ENCODE data around the gene KIAA1328.

Gene KIAA1328

GRCh38 chr18:37065254-37065653 lies 236.3 kb downstream of the KIAA1328 start:
- Histone ChIP-seq H3K27me3 (ENCODE audit: control insufficient read depth, insufficient read depth, low read length) (no peaks in the 10 kb centered on the region), H3K4me1 (ENCODE audit: control insufficient read depth, low read depth, low read length) (no peaks in the 10 kb centered on the region), H3K36me3 (ENCODE audit: control insufficient read depth, low read depth, low read length) (no peaks in the 10 kb centered on the region), H3K4me3 (ENCODE audit: low read length) (no peak overlapping the region), H3K27ac (ENCODE audit: low read length) (no peak overlapping the region), H3K9me3 (ENCODE audit: control insufficient read depth, low read depth, low read length) (no peaks in the 10 kb centered on the region), H3K9ac (ENCODE audit: low read length) (no peak overlapping the region)

GRCh38 chr18:37084912-37085311 lies 256.0 kb downstream of the KIAA1328 start:
- Histone ChIP-seq H3K9me3 (ENCODE audit: control insufficient read depth, low read depth, low read length) (no peaks in the 10 kb centered on the region), H3K4me3 (ENCODE audit: low read length) (no peak overlapping the region), H3K9ac (ENCODE audit: low read length) (no peak overlapping the region), H3K4me1 (ENCODE audit: control insufficient read depth, low read depth, low read length) (no peaks in the 10 kb centered on the region), H3K36me3 (ENCODE audit: control insufficient read depth, low read depth, low read length) (no peaks in the 10 kb centered on the region), H3K27ac (ENCODE audit: low read length) (no peak overlapping the region), H3K27me3 (ENCODE audit: control insufficient read depth, insufficient read depth, low read length) (no peaks in the 10 kb centered on the region)

GRCh38 chr18:37085362-37085761 lies 256.4 kb downstream of the KIAA1328 start:
- Histone ChIP-seq H3K27me3 (ENCODE audit: control insufficient read depth, insufficient read depth, low read length) (no peaks in the 10 kb centered on the region), H3K36me3 (ENCODE audit: control insufficient read depth, low read depth, low read length) (no peaks in the 10 kb centered on the region), H3K9ac (ENCODE audit: low read length) (no peak overlapping the region), H3K27ac (ENCODE audit: low read length) (no peak overlapping the region), H3K4me3 (ENCODE audit: low read length) (no peak overlapping the region), H3K4me1 (ENCODE audit: control insufficient read depth, low read depth, low read length) (no peaks in the 10 kb centered on the region), H3K9me3 (ENCODE audit: control insufficient read depth, low read depth, low read length) (no peaks in the 10 kb centered on the region)

DNA sequence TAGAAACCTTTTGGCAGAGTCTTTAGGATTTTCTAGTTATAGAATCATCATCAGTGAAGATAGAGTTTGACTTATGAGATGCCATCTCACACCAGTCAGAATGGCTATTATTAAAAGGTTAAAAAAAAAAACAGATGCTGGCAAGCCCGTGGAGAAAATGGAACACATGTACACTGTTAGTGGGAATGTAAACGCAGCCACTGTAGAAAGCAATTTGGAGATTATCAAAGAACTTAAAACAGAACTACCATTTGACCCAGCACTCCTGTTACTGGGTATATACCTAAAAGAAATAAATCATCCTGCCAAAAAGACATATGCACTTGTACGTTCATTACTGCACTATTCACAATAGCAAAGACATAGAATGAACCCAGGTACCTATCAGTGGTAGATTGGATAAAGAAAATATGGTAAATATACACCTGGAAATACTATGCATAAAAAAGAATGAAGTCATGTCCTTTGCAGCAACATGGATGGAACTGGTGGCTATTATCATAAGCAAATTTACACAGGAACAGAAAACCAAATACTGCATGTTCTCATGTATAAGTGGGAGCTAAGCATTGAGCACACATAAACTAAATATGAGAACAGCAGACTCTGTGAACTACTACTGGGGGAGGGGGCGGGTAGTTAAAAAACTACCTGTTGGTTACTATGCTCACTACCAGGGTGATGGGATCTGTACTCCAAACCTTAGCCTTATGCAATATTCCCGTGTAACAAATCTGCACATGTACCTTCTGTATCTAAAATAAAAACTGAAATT lies 279.0 kb downstream of the KIAA1328 start:
- peaks cover 7% of the 10 kb centered on the region for H3K9me3 ChIP-seq (ENCODE audit: control insufficient read depth, low read depth, low read length)
- H3K4me3 ChIP-seq (ENCODE audit: low read length): no peak overlapping the region
- H3K27ac ChIP-seq (ENCODE audit: low read length): no peak overlapping the region
- no peaks in the 10 kb centered on the region for H3K27me3 ChIP-seq (ENCODE audit: control insufficient read depth, insufficient read depth, low read length)
- peaks cover 5% of the 10 kb centered on the region for H3K4me1 ChIP-seq (ENCODE audit: control insufficient read depth, low read depth, low read length)
- H3K36me3 ChIP-seq (ENCODE audit: control insufficient read depth, low read depth, low read length): no peaks in the 10 kb centered on the region
- H3K9ac ChIP-seq (ENCODE audit: low read length): no peak overlapping the region

DNA sequence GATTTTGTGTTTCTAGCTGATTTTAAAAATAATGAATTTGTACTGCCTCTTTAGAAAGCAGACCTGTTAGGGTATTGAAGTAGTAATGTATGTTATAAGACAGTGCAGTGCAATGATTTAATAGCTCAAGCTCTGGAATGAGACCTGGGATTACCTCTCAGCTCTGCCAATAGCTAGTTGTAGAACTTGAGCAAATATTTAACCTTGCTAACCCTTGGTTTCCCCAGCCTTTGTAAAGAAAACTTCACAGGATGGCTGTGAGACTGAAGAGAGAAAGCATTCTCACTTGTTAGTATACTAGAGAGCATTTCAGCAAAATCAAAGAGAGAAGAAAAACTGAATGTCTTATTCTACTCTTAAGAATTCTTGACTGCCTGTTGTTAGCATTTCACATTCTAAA lies 293.9 kb downstream of the KIAA1328 start:
- Histone ChIP-seq H3K4me3 (ENCODE audit: low read length) (no peak overlapping the region), H3K36me3 (ENCODE audit: control insufficient read depth, low read depth, low read length) (no peaks in the 10 kb centered on the region), H3K9me3 (ENCODE audit: control insufficient read depth, low read depth, low read length) (no peaks in the 10 kb centered on the region), H3K9ac (ENCODE audit: low read length) (no peak overlapping the region), H3K4me1 (ENCODE audit: control insufficient read depth, low read depth, low read length) (peaks cover 4% of the 10 kb centered on the region), H3K27me3 (ENCODE audit: control insufficient read depth, insufficient read depth, low read length) (no peaks in the 10 kb centered on the region), H3K27ac (ENCODE audit: low read length) (no peak overlapping the region)

DNA sequence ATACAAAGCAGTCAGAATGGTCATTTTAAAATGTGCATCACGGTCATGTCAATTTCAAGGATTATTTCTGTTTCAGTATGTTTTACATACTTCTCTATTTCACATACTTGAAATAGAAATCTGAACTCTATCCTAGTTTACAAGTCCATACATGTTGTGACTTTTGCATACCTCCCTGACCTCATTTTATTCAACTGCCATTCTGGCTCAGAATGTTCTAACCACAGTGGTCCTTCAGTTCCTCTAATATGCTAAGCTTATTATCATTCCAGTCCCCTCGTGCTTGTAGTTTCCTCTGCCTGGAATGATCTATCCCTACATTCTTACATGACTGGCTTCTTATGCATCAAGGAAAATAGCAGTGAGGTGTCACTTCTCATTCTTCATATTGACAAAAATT lies 295.6 kb downstream of the KIAA1328 start:
- no peaks in the 10 kb centered on the region for H3K9me3 ChIP-seq (ENCODE audit: control insufficient read depth, low read depth, low read length)
- H3K9ac ChIP-seq (ENCODE audit: low read length): no peak overlapping the region
- H3K4me1 ChIP-seq (ENCODE audit: control insufficient read depth, low read depth, low read length): peaks cover 4% of the 10 kb centered on the region
- no peak overlapping the region for H3K27ac ChIP-seq (ENCODE audit: low read length)
- H3K27me3 ChIP-seq (ENCODE audit: control insufficient read depth, insufficient read depth, low read length): no peaks in the 10 kb centered on the region
- H3K36me3 ChIP-seq (ENCODE audit: control insufficient read depth, low read depth, low read length): no peaks in the 10 kb centered on the region
- no peak overlapping the region for H3K4me3 ChIP-seq (ENCODE audit: low read length)

DNA sequence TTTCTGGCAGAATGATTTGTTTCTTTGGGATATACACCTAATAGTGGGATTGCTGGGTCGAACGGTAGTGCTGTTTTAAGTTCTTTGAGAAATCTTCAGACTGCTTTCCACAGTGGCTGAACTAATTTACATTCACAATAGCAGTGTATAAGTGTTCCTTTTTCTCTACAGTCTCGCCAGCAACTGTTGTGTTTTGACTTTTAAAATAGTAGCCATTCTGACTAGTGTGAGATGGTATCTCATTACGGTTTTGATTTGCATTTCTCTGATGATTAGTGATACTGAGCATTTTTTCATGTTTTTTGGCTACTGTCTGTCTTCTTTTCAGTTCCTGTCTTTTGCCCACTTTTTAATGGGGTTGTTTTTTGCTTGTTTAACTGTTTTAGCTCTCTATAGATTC lies 306.2 kb downstream of the KIAA1328 start:
- H3K9ac ChIP-seq (ENCODE audit: low read length): no peak overlapping the region
- no peaks in the 10 kb centered on the region for H3K9me3 ChIP-seq (ENCODE audit: control insufficient read depth, low read depth, low read length)
- peaks cover 5% of the 10 kb centered on the region for H3K4me1 ChIP-seq (ENCODE audit: control insufficient read depth, low read depth, low read length)
- no peak overlapping the region for H3K4me3 ChIP-seq (ENCODE audit: low read length)
- no peaks in the 10 kb centered on the region for H3K36me3 ChIP-seq (ENCODE audit: control insufficient read depth, low read depth, low read length)
- H3K27ac ChIP-seq (ENCODE audit: low read length): no peak overlapping the region
- no peaks in the 10 kb centered on the region for H3K27me3 ChIP-seq (ENCODE audit: control insufficient read depth, insufficient read depth, low read length)

DNA sequence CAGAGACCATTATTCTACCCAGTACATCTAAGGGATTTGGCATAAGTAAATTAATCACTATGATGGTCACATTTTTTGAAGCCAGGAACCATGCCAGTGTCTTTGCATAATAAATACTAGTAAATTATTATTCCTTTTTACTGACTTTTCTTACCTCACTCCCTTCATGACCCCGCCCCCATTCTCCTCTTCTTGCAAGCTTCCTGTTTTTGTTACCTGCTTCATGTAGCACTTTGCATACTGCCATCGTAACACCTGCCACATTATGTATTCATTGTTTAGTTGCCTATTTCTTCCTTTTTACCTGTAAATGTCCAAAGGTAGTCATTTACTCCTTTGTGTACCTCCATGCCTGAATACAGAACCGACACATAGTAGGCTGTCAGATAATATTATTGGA lies 309.5 kb downstream of the KIAA1328 start:
- H3K9me3 ChIP-seq (ENCODE audit: control insufficient read depth, low read depth, low read length): no peaks in the 10 kb centered on the region
- H3K27ac ChIP-seq (ENCODE audit: low read length): no peak overlapping the region
- no peak overlapping the region for H3K9ac ChIP-seq (ENCODE audit: low read length)
- peaks cover 6% of the 10 kb centered on the region for H3K4me1 ChIP-seq (ENCODE audit: control insufficient read depth, low read depth, low read length)
- no peaks in the 10 kb centered on the region for H3K27me3 ChIP-seq (ENCODE audit: control insufficient read depth, insufficient read depth, low read length)
- no peak overlapping the region for H3K4me3 ChIP-seq (ENCODE audit: low read length)
- H3K36me3 ChIP-seq (ENCODE audit: control insufficient read depth, low read depth, low read length): no peaks in the 10 kb centered on the region

- Histone ChIP-seq H3K9ac (ENCODE audit: low read length) (no peak overlapping the region), H3K4me3 (ENCODE audit: low read length) (no peak overlapping the region), H3K9me3 (ENCODE audit: control insufficient read depth, low read depth, low read length) (no peaks in the 10 kb centered on the region), H3K36me3 (ENCODE audit: control insufficient read depth, low read depth, low read length) (no peaks in the 10 kb centered on the region), H3K27me3 (ENCODE audit: control insufficient read depth, insufficient read depth, low read length) (no peaks in the 10 kb centered on the region), H3K27ac (ENCODE audit: low read length) (no peak overlapping the region), H3K4me1 (ENCODE audit: control insufficient read depth, low read depth, low read length) (peaks cover 6% of the 10 kb centered on the region)
Observed at GRCh38 chr18:37139876-37140275, 310.9 kb downstream of the KIAA1328 start.

DNA sequence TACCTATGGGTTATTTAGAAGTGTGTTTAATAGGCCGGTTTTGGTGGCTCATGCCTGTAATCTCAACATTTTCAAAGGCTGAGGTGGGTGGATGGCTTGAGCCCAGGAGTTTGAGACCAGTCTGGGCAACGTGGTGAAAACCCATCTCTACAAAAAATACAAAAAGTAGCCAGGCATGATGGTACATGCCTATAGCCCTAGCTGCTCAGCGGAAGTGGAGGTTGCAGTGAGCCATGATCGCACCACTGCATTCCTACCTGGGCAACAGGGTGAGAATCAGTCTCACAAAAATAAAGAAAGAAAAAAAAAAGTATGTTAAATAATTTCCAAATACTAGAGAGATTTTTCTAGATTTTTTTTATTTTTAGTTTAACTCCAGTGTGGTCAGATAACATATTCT lies 316.0 kb downstream of the KIAA1328 start:
- H3K9me3 ChIP-seq (ENCODE audit: control insufficient read depth, low read depth, low read length): no peaks in the 10 kb centered on the region
- H3K4me1 ChIP-seq (ENCODE audit: control insufficient read depth, low read depth, low read length): peaks cover 3% of the 10 kb centered on the region
- no peaks in the 10 kb centered on the region for H3K27me3 ChIP-seq (ENCODE audit: control insufficient read depth, insufficient read depth, low read length)
- H3K36me3 ChIP-seq (ENCODE audit: control insufficient read depth, low read depth, low read length): no peaks in the 10 kb centered on the region
- no peak overlapping the region for H3K4me3 ChIP-seq (ENCODE audit: low read length)
- no peak overlapping the region for H3K27ac ChIP-seq (ENCODE audit: low read length)
- H3K9ac ChIP-seq (ENCODE audit: low read length): no peak overlapping the region

DNA sequence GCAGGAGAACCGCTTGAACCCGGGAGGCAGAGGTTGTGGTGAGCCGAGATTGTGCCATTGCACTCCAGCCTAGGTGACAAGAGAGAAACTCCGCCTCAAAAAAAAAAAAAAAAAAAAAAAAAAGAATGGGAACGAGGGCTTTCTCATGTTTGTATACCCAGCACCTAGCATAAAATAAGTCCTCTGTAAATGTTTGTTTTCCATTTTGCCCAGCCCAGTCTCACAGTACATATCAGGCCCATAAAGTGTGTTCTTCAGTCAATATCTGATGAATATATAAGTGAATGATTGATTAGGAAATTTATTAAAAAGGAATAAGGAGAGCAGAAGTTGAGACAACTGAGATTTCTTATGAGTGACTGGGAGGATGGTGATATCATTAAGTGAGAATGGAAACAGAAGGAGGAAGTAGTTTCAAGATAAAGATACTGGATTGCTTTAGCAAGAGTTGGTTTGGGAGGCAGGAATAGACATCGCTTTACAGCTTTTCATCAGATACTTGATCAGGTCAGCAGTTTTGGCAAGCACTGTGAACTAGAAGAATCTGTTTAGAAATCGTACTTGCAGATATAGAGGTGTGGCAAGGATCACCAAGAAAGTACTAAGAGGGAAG lies 327.5 kb downstream of the KIAA1328 start:
- no peaks in the 10 kb centered on the region for H3K27me3 ChIP-seq (ENCODE audit: control insufficient read depth, insufficient read depth, low read length)
- no peaks in the 10 kb centered on the region for H3K36me3 ChIP-seq (ENCODE audit: control insufficient read depth, low read depth, low read length)
- H3K9ac ChIP-seq (ENCODE audit: low read length): no peak overlapping the region
- H3K27ac ChIP-seq (ENCODE audit: low read length): no peak overlapping the region
- H3K4me1 ChIP-seq (ENCODE audit: control insufficient read depth, low read depth, low read length): peaks cover 35% of the 10 kb centered on the region
- H3K4me3 ChIP-seq (ENCODE audit: low read length): no peak overlapping the region
- no peaks in the 10 kb centered on the region for H3K9me3 ChIP-seq (ENCODE audit: control insufficient read depth, low read depth, low read length)
